Activated CD8-positive, alpha-beta memory T cell treated with anti-CD3 and anti-CD28 coated beads, Interleukin-2, amount 50 U/mL, for 4 hours (primary cell): Measurements from ENCODE around the gene TSSK2.

Experiments used
- DNase-seq: peaks from one replicate; pipeline ENCODE4 v3.0.0-alpha.2; 2020

TSSK2 gene

DNA sequence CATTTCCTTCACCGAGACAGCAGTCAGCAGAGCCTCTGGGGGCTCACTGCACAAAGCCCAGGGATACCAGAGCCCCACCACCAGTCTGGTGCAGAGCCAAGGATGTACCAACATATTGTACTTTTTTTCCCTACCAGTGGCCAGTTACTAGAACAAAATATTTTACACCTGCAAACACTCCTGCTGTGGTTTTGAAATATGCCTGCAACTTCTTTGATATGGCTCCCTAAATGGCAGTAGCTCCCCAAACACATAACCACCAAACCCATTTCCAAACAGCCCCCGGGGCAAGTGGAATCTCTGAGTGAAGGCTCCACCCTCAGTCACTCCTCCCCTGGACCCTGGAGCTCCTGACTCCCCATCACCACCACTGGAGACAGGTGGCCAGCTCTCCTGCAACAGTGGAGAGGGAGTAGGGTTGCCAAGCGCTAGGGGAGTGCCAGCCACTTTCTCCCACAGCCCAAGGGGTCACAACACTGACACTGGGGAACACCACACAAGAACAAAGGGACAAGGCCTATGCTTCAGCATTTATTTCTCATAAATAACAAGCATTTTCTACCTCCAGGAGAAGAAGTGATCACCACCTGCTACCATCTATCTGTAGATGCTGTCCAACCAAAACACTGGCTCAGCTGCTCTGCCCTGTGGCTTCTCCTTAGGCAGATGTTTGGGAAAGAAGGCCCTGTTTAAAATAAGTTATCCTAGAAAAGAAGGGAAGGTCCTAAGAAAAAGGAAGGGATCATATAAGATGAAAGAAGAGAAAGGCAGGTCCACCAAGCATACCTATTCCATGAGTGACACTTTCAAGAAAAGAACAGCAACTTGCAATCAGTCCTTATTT lies 24.0 kb upstream of the TSSK2 start:
- DNase-seq: no peak

DNA sequence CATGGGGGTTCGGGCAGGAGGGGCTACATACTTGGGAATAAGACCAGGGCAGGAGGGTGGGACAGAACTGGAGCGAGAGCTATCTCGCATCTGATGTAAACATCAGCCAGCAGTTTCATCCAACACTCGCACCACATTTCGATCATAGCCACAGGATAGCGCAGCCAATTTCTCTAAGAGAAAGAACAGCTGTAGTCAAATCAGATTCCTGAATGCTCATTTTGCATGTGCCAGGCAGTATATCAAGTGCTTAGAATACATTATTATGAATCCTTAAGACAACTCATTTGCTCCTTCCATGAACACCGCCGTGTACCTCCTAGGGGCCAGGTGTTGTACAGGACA lies 23.4 kb upstream of the TSSK2 start:
- no peak for DNase-seq

DNA sequence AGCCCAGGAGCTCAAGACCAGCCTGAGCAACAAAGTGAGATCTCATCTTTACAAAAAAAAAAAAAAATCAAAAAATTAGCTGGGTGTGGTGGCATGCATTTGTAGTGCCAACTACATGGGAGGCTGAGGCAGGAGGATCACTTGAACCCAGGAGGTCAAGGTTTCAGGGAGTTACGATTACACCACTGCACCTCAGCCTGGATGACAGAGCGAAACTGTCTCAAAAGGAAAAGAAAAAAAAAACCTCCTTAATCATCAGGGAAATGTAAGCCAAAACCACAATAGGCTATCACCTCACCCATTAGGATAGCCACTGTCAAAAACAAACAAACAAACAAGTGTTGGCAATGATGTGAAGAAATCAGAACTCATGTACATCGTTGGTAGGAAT lies 22.3 kb upstream of the TSSK2 start:
- no peak for DNase-seq

DNA sequence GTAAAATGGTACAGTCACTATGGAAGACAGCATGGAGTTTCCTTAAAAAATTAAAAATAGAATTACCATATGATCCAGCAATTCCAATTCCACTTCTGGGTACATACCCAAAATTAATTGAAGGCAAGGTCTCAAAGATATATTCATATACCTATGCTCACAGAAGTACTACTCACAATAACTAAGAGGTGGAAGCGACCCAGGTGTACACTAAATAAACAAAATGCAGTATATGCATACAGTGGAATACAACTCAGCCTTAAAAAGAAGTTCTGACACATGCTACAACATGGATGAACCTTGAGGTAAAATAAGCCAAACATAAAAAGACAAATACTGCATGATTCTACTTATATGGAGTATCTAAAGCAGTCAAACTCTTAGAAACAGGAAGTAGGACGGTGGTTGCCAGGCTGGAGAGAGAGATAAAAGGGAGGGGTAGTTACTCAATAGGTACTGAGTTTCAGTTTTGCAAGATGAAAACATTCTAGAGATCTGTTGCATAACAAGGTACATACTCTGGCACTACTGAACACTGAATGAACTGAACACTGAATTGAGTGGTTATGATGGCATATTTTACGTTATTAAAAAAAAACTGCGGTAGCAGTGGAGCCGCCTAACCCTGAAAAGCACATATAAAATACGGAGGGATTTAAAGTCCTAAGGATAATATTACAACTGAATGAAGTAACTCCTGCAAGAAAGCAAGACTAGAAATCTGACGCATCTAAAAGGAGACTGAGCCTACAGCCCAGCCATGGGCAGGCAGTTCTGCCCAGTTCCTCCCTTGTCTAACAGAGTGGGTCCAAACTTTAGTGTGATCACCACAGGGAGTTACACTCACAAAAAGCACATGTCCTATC lies 21.7 kb upstream of the TSSK2 start:
- no peak for DNase-seq

DNA sequence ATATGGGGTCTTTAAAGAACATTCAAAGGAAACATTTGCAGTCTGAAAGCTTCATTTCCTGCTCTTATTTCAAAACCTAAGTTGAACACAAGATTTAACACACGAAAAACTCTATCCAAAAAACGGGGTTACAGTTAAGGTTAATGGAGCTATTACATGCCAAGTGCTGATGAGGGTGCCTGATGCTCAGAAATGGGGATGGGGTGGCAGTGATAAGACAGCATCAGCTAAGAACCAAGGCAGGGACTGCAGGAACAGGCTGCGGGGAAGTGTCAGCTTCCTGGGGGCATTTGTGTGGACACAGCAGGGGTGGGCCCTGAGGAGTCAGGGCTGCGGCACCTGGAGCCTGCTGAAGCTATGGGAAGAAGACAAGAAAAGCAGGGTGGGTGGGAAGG lies 21.0 kb upstream of the TSSK2 start:
- DNase-seq: no peak

DNA sequence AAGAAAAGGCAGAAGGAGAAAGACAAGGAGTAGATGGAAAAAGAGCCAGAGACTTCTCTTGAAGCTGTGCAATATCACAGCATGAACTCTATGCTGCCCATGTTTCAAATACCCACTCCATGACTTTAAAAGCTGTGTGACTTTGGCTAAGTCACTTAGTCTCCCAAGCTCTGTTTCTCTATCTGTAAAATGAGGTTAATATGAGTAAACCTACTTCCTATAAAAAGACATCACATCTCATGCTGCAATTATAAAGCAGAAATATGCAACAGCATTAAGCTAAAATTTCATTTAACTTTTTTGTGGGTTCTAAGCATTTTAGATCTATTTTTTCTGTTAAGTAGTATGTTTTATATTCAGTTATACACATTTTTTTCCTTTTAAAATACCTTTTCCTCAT lies 20.5 kb upstream of the TSSK2 start:
- DNase-seq: no peak

DNA sequence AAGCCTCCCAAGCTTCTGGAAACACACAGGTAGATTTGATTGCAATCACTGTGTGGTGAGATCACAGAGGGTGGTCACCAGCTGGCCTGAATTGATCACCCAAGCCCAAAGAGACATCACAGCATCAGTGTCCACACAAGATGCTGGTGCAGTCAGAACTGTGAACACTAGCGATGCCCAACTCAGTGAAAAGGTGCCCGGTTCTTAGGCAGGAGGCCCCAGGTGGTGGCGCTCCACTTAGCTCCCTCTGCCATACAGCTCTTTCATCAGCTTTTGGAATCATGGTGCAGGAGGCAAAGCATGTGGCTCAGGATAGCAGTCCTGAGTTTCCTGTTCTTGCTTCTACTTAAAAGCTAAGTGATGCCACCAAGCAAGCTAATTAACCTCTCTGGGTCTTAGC lies 20.0 kb upstream of the TSSK2 start:
- no peak for DNase-seq

DNA sequence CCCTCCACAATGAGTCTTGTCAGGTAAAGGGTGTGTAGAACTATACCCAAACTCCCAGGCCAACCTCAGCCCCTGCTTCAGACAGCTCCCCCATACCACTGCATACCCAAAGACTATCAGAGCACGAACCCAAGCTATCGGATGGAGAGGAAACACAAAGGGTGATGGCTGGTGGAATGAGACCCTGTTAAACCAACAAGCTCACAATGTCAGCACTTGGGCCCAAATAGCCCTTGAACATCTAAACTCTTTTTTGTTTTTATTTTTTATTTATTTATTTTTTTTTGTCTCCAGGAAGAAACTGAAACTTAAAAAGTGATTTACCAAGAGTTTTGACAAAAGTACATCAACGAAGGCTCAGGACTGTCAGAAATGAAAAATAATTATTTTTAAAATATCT lies 19.5 kb upstream of the TSSK2 start:
- no peak for DNase-seq

DNA sequence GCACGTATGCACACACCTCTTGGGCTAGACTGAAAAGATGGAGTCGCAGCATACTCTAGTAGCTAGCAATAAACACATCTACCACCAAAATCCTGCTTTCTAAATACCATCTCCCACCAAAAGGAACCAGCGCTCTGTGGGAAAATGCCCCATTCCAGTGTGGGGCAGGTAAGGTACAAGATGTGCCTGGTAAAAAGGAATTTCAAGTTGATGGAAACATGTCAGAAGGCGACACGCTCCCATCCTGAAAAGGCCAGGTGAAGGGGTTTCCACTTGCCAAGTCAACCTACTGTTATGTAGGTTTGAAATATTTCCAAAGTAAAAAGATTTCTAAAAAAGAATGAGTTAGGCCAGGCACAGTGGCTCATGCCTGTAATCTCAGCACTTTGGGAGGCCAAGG lies 17.7 kb upstream of the TSSK2 start:
- DNase-seq: no peak

DNA sequence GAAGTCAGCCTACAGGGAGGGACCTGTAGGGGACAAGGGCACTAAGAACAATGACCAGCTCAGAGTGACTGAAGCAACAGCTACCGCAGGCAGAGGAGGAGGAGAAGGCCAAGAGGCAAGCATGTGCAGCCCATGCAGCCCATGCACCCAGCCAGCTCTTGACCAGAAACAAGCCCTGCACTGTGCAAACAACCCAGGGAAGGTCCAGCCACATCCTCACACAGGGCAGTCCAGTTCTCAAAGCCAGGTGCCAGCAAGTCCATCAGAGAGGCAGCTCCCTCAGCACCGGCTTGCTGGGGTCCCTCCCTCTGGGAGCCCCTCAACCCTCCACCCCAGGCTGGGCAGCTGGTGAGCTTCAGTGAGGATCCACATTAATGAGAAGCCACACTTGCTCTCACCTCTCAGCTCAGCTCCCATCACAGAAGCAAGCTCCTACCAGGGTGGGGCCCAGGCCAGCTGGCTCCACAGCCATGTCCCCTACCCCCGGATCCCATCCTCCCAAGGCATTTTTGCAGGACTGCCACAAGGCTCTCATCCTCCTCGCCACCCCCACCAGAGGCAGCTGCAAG lies 16.0 kb upstream of the TSSK2 start:
- DNase-seq: no peak

DNA sequence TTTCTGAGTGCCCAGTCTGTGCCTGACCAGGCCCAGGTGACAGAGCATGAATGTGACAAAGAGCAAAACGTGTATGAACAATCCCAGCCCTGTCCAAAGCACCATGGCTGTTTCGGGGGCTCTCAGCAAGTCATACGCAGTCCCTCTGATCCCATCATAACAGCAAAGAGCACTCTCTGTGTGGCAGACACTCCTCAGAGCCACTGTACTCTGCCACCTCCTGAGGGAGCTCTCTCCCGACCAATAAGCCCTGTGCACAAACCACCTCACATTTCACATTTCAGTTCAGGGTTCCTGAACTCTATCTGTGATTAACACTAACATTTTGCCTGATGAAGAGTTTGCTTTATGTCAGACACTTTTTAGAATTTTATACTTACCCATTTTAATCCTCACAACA lies 15.5 kb upstream of the TSSK2 start:
- DNase-seq: no peak

DNA sequence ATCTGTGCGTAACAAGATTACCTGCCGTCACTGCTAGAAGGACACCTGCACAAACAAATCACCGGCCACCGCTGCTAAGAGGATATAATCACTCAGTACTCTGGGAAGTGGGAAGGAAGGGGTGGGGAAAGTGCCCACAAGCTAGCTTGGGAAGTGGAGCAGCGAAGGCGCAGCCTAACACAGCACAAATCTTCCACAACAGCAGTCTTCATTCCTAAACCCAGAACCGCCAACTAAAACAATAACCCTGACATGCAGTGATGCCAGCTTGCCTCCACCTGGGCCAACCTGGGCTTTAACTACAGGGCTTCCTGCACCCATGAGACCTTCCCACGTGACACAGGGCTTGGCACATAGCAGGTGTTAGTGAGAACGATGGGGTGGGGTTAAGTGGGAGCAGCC lies 14.0 kb upstream of the TSSK2 start:
- no peak for DNase-seq

DNA sequence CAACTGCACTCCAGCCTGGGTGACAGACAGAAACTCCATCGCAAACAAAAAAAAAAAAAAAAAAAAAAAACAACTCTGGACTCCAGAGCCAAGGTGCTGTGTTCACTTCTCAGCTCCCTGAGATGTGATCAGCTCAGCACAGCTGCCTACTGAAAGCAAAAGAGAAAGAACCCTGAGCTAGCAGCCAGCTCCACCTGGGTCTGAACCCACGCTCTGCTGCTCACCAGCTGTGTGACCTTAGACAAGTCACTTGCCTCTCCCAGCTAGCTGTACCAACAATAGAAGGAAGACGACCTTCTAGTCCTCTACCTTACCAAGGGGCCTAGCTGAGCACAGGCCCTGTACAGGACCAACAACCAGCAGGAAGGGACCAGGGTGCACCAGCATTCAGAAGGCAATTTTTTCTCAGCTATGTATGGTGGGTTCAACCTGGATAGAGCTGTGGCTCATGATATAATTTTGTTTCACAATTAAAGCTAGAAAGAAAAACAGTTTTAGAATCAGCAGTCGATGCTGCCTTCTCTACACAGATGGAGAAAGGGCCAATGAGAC lies 12.7 kb upstream of the TSSK2 start:
- no peak for DNase-seq

DNA sequence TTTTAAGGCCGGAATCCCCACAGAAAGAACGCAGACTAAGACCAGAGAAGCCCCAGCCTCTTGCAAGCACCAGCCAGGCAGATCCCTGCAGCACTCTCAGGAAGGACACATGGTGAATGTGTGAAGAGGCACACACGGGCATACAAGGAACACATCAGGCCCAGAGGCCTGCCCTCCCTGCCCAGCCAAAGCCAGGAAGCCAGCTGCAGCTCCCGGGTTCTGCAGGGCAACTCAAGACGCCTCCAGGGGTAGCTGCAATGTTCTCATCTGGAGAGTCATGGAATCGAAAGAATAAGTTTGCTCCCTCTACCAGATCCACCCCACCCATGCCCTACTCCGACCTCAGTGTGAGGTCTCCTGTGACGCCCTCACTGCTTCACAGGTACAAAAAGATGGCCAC lies 11.2 kb upstream of the TSSK2 start:
- DNase-seq: no peak

DNA sequence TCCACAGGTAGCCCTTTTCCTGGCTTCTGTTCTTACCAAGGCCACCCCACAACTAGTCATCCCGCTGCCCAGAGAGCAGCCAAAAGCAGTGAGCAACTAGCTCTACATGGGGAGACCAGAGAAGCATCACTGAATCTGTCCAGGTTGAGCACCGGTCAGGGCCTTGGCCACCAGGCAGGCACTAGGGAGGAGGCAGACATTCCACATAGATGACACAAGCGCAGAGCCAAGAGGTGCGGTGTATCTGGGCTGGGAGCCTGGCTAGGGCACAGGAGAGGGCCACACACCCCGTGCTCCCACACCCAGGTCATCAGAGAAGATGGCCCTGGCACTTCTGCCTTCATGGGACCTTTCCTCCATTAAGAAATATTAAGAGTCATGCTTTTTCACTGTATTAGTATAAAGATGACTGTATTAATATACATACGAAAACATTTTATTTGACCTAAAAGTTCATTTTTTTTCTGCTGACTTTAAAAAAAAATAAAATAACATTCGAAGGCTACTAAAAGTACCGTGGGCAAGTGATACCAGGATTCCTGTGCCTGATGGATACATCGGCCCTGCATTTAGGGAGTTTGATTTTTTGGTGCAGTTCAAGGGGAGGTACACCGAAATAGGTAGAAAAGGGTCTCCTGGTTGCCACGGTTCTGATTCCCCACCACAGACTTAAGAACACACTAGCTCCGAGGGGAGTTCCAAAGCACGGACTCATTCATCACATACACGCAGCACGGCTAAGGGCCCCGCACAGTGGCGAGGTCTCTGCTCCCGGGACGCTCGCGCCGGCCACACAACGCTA lies 10.1 kb upstream of the TSSK2 start:
- peak; percentile 40 for DNase-seq

DNA sequence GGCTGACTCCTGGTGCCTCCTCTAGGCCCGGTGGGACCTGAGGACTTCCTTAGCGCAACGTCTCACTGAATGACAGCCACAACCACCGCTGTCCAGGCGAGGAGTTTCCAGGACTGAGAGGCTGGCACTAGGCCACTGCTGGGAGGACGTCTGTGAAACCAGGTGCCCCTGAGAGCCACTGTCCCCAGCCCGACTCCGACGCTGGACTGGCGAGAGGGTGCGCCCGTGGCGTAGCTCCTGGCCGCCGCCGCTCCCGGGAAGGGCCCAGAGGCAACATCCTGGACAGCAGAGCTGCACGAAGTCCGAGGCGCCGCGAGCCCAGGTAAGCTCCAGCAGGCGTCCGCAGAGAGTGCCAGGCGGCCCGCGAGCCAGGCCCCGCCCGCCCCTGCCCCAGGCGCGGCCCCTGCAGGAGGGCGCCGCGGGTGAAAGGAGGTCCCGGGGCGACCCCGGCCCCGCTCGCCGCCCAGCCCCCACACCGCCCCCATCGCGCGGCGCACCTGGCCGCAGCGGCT lies 9.4 kb upstream of the TSSK2 start:
- DNase-seq: no peak

DNA sequence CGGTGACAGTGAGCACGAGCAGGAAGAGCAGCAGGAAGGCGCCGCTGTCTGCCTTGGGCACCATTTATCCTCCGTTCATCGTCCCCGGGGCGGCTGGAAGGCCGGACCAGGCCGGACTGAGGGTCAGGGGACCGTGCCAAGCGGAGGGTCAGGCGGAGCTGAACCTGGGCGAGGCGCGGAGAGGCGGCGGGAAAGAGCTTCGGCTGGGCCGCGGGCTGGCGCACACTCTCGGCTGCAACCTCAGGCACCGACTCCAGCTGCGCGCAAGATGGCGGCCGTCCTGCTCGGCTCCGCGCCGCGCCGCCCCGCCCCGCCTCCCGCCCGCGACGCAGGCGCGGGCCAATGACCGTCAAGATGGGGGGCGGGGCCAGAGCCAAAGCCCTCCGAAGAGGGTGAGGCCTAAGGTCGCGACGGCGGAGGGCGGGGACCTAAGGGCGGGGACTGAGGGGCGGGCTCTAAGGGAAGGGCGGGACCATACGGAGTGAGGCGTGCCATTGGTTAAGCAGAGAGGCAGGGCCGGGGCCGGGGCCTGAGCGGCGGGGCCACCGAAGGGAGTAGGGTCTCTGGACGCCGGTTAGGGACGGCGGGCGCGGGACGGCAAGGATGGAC lies 8.9 kb upstream of the TSSK2 start, which contains the start of gene DGCR2:
Gene DGCR2, minus strand, starts transcription at position 270 of the 609 bp plus-strand sequence. Its CDS starts 206 bp downstream, at position 64.
- peak; percentile 96 for DNase-seq

DNA sequence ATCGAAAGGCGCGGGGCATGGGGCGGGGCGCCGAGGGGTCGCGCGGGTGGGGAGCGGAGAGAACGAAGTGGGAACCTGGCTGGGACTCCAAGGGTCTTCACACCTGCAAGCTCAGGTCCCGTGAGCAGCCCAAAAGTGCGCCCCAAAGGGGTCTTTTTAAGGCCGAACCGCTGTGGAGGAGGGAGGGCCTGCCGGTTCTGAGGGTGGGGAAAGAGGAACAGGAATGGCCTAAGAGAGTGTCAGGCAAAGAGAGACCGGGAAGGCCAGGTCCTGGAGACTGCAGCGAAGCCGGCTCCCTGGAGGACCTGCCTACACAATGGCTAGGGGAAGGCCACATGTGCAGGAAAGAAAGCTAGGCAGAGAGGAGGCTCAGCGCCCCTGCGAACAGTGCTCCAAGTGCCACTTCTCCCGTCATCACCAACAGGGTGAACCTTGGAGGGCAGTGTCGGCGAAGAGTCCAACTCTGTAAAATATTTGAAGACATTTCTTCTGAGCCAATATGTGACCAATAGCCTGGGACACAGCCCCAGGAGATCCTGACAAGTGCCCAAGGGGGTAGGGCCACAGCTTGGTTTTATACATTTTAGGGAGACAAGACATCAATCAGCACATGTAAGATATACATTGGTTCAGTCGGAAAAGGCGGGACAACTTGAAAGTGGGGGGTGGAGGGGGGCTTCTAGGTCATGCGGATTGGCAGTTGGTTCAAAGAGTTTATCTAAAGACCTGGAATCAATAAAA lies 8.2 kb upstream of the TSSK2 start:
- no peak for DNase-seq

DNA sequence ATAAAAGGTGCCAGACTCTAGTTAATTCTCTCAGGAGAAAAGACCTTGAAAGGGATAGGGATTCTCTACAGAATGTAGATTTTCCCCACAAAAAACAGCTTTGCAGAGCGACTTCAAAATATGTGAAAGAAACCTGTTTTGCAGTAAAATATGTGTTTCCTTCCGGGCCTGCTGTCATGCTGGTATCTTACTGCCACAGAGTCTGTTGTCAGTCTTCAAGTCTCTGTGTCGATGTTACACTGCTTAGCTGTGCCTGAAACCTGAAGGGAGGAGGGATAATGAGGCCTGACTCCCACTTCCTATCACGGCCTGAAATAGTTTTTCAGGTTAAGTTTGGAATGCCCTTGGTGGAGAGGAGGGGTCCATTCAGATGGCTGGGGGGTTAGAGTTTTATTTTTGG lies 7.2 kb upstream of the TSSK2 start:
- no peak for DNase-seq

DNA sequence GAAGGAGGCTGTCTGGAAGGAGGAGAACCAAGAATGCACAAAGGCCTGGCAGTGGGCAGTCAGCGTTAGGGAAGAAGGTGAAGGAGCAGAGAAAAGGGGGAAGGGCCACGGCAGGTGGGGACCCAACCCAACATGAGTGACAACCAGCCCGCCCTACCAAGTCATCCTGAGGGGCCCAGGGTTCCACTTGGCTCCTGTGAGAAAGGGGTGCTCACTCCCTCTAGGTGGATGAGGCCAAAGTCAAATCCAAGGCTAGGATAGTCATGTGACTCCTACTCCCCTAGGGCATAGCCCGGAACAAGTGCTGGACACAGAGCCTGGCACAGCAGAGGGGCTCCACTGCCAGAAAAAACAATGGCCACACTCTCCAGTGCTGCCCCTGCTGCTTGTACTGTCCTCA lies 6.7 kb upstream of the TSSK2 start:
- DNase-seq: no peak

DNA sequence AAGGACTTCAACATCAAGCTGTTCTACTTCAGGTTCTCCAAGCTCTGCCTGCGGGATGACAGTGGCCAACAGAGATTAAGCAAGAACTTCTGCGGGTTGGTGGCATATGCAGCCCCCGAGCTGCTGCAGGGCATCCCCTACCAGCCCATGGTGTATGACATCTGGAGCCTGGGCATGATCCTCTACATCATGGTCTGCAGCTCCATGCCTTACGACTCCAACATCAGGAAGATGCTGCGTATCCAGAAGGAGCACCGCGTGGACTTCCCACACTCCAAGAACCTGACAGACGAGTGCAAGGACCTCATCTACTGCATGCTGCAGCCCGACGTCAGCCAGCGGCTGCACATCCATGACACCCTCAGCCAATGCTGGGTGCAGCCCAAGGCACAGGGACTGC lies 6.1 kb upstream of the TSSK2 start:
- no peak for DNase-seq
